IMR-90 (cell line): ENCODE data around the gene CACNG7. TPM values are rescaled to one million over a fixed set of nuclear protein-coding genes. Genes with fewer than 3 reads are reported as not detected.

ENCODE experiments used
- ATAC-seq: fragments of 200-7000 bp; cut with Tn5 transposase; 2 replicates; pipeline ENCODE4 v1.9.1; 2020; ENCODE audit warnings: low read depth, mild to moderate bottlenecking, moderate library complexity
- BruUV-seq: library from RNA; stranded (reverse); fragments of 400-500 nt; replicated peaks from 2 replicates; lab custom pipeline; 2021; lab: Mats Ljungman, UMichigan
- CTCF ChIA-PET: fragments of 300-600 bp; formaldehyde crosslinking; extraction: SDS; loops from one replicate; lab custom pipeline; 2021; ENCODE audit warnings: antibody characterized with exemption; lab: Yijun Ruan, JAX
- POLR2A ChIA-PET: fragments of 300-600 bp; sonication (Branson Sonifier 250); formaldehyde crosslinking; loops from one replicate; lab custom pipeline; 2022; ENCODE audit warnings: antibody characterized with exemption; ENCODE audit not compliant: unreplicated experiment; lab: Charles Lee
- DNase-seq: peaks from one replicate; pipeline ENCODE4 v3.0.0; 2013
- H2AFZ ChIP-seq: replicated peaks from 2 replicates; pipeline ENCODE3; 2013; ENCODE audit warnings: low read length, mild to moderate bottlenecking; ENCODE audit not compliant: poor library complexity
- H2AK5ac ChIP-seq: 2 replicates; pipeline ENCODE4 v1.6.1; 2013; ENCODE audit warnings: low read depth, low read length, inconsistent platforms
- H2AK9ac ChIP-seq: replicated peaks from 2 replicates; pipeline ENCODE3; 2013; ENCODE audit warnings: mild to moderate bottlenecking, low read depth, low read length, moderate library complexity; ENCODE audit not compliant: poor library complexity
- H2BK120ac ChIP-seq: 2 replicates; pipeline ENCODE4 v1.6.1; 2013; ENCODE audit warnings: low read depth, low read length, inconsistent platforms
- H2BK15ac ChIP-seq: 3 replicates; pipeline ENCODE4 v1.6.1; 2013; ENCODE audit warnings: low read depth, low read length, inconsistent platforms
- H2BK20ac ChIP-seq: 2 replicates; pipeline ENCODE4 v1.6.1; 2013; ENCODE audit warnings: low read depth, mild to moderate bottlenecking, inconsistent platforms, low read length, moderate library complexity
- H2BK5ac ChIP-seq: 2 replicates; pipeline ENCODE4 v1.6.1; 2013; ENCODE audit warnings: mild to moderate bottlenecking, low read depth, low read length, inconsistent platforms; ENCODE audit not compliant: poor library complexity, severe bottlenecking
- H3K14ac ChIP-seq: replicated peaks from 2 replicates; pipeline ENCODE4 v1.6.1; 2013; ENCODE audit warnings: low read depth, low read length, inconsistent platforms
- H3K18ac ChIP-seq: 2 replicates; pipeline ENCODE4 v1.6.1; 2013; ENCODE audit warnings: low read depth, low read length, control low read depth
- H3K23ac ChIP-seq: 2 replicates; pipeline ENCODE4 v1.6.1; 2013; ENCODE audit warnings: low read depth, low read length, inconsistent platforms
- H3K27ac ChIP-seq: 2 replicates; pipeline ENCODE4 v1.5.1; 2013; ENCODE audit warnings: mild to moderate bottlenecking, control low read depth, low read length; ENCODE audit not compliant: insufficient read depth
- H3K27me3 ChIP-seq: 2 replicates; pipeline ENCODE4 v1.6.1; 2013; ENCODE audit warnings: low read length; ENCODE audit not compliant: control insufficient read depth, insufficient read depth
- H3K36me3 ChIP-seq: 2 replicates; pipeline ENCODE4 v1.6.1; 2013; ENCODE audit warnings: low read length, mixed read lengths; ENCODE audit not compliant: control insufficient read depth, insufficient read depth
- H3K4ac ChIP-seq: 2 replicates; pipeline ENCODE4 v1.6.1; 2013; ENCODE audit warnings: low read depth, low read length, inconsistent platforms
- H3K4me1 ChIP-seq: 2 replicates; pipeline ENCODE4 v1.6.1; 2013; ENCODE audit warnings: low read length, mixed read lengths; ENCODE audit not compliant: control insufficient read depth, insufficient read depth
- H3K4me2 ChIP-seq: 2 replicates; pipeline ENCODE4 v1.6.1; 2013; ENCODE audit warnings: low read depth, mild to moderate bottlenecking, control low read depth, low read length, moderate library complexity
- H3K4me3 ChIP-seq: 2 replicates; pipeline ENCODE4 v1.5.1; 2013; ENCODE audit warnings: low read depth, mild to moderate bottlenecking, control low read depth, low read length, moderate library complexity; ENCODE audit not compliant: insufficient read depth
- H3K56ac ChIP-seq: 2 replicates; pipeline ENCODE4 v1.6.1; 2013; ENCODE audit warnings: low read length, inconsistent platforms; ENCODE audit not compliant: insufficient read depth; ENCODE audit errors: extremely low read depth
- H3K79me1 ChIP-seq, 2 experiments: 2 replicates each; pipeline ENCODE4 v1.6.1; 2013; ENCODE audit warnings: low read length in 2 of 2, inconsistent platforms in 1 of 2, low read depth in 1 of 2
- H3K9ac ChIP-seq: 2 replicates; pipeline ENCODE4 v1.6.1; 2013; ENCODE audit warnings: low read depth, low read length, control low read depth
- H3K9me1 ChIP-seq: 2 replicates; pipeline ENCODE4 v1.6.1; 2013; ENCODE audit warnings: low read length, inconsistent platforms; ENCODE audit not compliant: insufficient read depth
- H3K9me3 ChIP-seq: 2 replicates; pipeline ENCODE4 v1.6.1; 2013; ENCODE audit warnings: low read length; ENCODE audit not compliant: control insufficient read depth, insufficient read depth
- H4K20me1 ChIP-seq: 2 replicates; pipeline ENCODE4 v1.6.1; 2013; ENCODE audit warnings: low read length, inconsistent platforms; ENCODE audit not compliant: insufficient read depth
- H4K5ac ChIP-seq: 2 replicates; pipeline ENCODE4 v1.6.1; 2013; ENCODE audit warnings: mild to moderate bottlenecking, low read depth, low read length, control low read depth
- H4K8ac ChIP-seq, 2 experiments: 2 replicates each; pipeline ENCODE4 v1.6.1; 2013; ENCODE audit warnings: low read depth in 2 of 2, low read length in 2 of 2, control low read depth in 1 of 2, inconsistent platforms in 1 of 2
- H4K91ac ChIP-seq: 2 replicates; pipeline ENCODE4 v1.6.1; 2013; ENCODE audit warnings: low read depth, low read length, inconsistent platforms; ENCODE audit not compliant: insufficient read depth
- BHLHE40 ChIP-seq: fragments of 150-350 bp; IDR thresholded peaks from 2 replicates; pipeline ENCODE4 v1.6.1; 2016; ENCODE audit warnings: mild to moderate bottlenecking, low read depth, low read length
- CEBPB ChIP-seq: IDR thresholded peaks from 2 replicates; pipeline ENCODE4 v1.6.1; 2012; ENCODE audit warnings: low read depth, low read length, improper control_type of control experiment
- CHD1 ChIP-seq: IDR thresholded peaks from 2 replicates; pipeline ENCODE4 v1.6.1; 2012; ENCODE audit warnings: low read depth, low read length, improper control_type of control experiment
- CTCF ChIP-seq: conservative IDR thresholded peaks from 2 replicates; pipeline ENCODE4 v1.5.1; 2012; ENCODE audit warnings: mild to moderate bottlenecking, low read depth, low read length, improper control_type of control experiment
- ELK1 ChIP-seq: fragments of 150-350 bp; IDR thresholded peaks from 2 replicates; pipeline ENCODE4 v1.6.1; 2016; ENCODE audit warnings: low read depth, mild to moderate bottlenecking, low read length, moderate library complexity, borderline replicate concordance
- FOS ChIP-seq: fragments of 150-350 bp; IDR thresholded peaks from 2 replicates; pipeline ENCODE4 v1.6.1; 2016; ENCODE audit warnings: low read depth, low read length
- MAFK ChIP-seq: IDR thresholded peaks from 2 replicates; pipeline ENCODE4 v1.6.1; 2012; ENCODE audit warnings: low read depth, low read length, improper control_type of control experiment
- MAZ ChIP-seq: IDR thresholded peaks from 2 replicates; pipeline ENCODE4 v1.6.1; 2012; ENCODE audit warnings: low read depth, mild to moderate bottlenecking, low read length, improper control_type of control experiment, moderate library complexity, borderline replicate concordance
- MXI1 ChIP-seq: IDR thresholded peaks from 2 replicates; pipeline ENCODE4 v1.6.1; 2012; ENCODE audit warnings: low read depth, mild to moderate bottlenecking, low read length, moderate library complexity, borderline replicate concordance
- NFE2L2 ChIP-seq: fragments of 150-350 bp; IDR thresholded peaks from 2 replicates; pipeline ENCODE4 v1.6.1; 2016; ENCODE audit warnings: low read depth, mild to moderate bottlenecking, low read length
- POLR2A ChIP-seq: IDR thresholded peaks from 2 replicates; pipeline ENCODE4 v1.6.1; 2012; ENCODE audit warnings: mild to moderate bottlenecking, low read depth, low read length
- RAD21 ChIP-seq: IDR thresholded peaks from 2 replicates; pipeline ENCODE4 v1.6.1; 2012; ENCODE audit warnings: low read length, improper control_type of control experiment
- RCOR1 ChIP-seq: IDR thresholded peaks from 2 replicates; pipeline ENCODE4 v1.6.1; 2012; ENCODE audit warnings: mild to moderate bottlenecking, low read length, improper control_type of control experiment; ENCODE audit not compliant: insufficient replicate concordance
- RFX5 ChIP-seq: IDR thresholded peaks from 2 replicates; pipeline ENCODE4 v1.8.0; 2012; ENCODE audit warnings: low read depth, mild to moderate bottlenecking, low read length, moderate library complexity
- SMC3 ChIP-seq: fragments of 150-350 bp; IDR thresholded peaks from 2 replicates; pipeline ENCODE4 v1.6.1; 2016; ENCODE audit warnings: low read depth, mild to moderate bottlenecking, antibody characterized with exemption, low read length, moderate library complexity
- USF2 ChIP-seq: fragments of 150-350 bp; IDR thresholded peaks from 2 replicates; pipeline ENCODE4 v1.6.1; 2017; ENCODE audit warnings: mild to moderate bottlenecking, antibody characterized with exemption, low read length, low read depth
- WGBS, 2 experiments: methylation state at CpG; one replicate each; pipeline versions ENCODE4 v1.1.5 to v1.1.7; 2013; ENCODE audit warnings: missing lambda C conversion rate in 2 of 2; ENCODE audit not compliant: insufficient read length in 1 of 2; ENCODE audit errors: extremely low coverage in 2 of 2; 5-methylcytosine and 5-hydroxymethylcytosine counted together
- dilution Hi-C: fragments of 300-500 bp; cut with HindIII; formaldehyde crosslinking; loops from one replicate; pipeline ENCODE4 v1.14.3; 2018; ENCODE audit warnings: low sequenced_read_pairs; ENCODE audit not compliant: unreplicated experiment
- in situ Hi-C: fragments of 300-500 bp; cut with MboI; formaldehyde crosslinking; loops from 3 replicates; pipeline ENCODE4 v1.14.3; 2019; ENCODE audit warnings: low sequenced_read_pairs, inconsistent platforms, mixed read lengths
- intact Hi-C: fragments of 100-400 bp; cut with micrococcal nuclease; formaldehyde crosslinking; loops from 2 replicates; pipeline ENCODE4 v1.10.0; 2022
- polyA plus RNA-seq, 3 experiments: library from polyadenylated mRNA; depleted of rRNA; stranded (reverse); fragments of >200 nt; gene quantifications; 2 replicates each; pipeline ENCODE4 v1.2.3, GENCODE V29; 2012; ENCODE audit warnings: low replicate concordance in 1 of 3
- total RNA-seq: library from RNA; depleted of rRNA; stranded (reverse); fragments of >200 nt; gene quantifications from 2 replicates; pipeline ENCODE4 v1.2.3, GENCODE V29; 2012

CACNG7 gene
- total and polyA plus RNA-seq, 2 of the 4 experiments (the other 2 are of a cell fraction) = 0.36 to 6.7 TPM

GRCh38 chr19:53907690-53908089, 1.4 kb upstream of the CACNG7 start:
- DNase-seq (no peak), ATAC-seq (no peak)
- Histone ChIP-seq H2AK5ac (no peak overlapping the region), H4K5ac (no peak overlapping the region), H3K23ac (no peak overlapping the region; the same call in 1 of the 2 replicates), H3K27ac (no peak overlapping the region), H3K36me3 (no peaks in the 10 kb centered on the region), H2BK20ac (no peak overlapping the region), H3K9ac (no peak overlapping the region), H2AK9ac (peak overlapping the region; percentile 5), H3K4ac (no peak overlapping the region), H3K27me3 (peaks cover 31% of the 10 kb centered on the region), H4K91ac (no peak overlapping the region), H3K4me1 (peaks cover 5% of the 10 kb centered on the region; the same call in 1 of the 2 replicates), H3K9me1 (no peaks in the 10 kb centered on the region), H3K4me3 (no peak overlapping the region; the same call in 1 of the 2 replicates), H3K9me3 (no peaks in the 10 kb centered on the region), H3K14ac (no peak overlapping the region), H2BK120ac (no peak overlapping the region), H4K8ac (no peak overlapping the region), H3K18ac (no peak overlapping the region), H2AFZ (peak overlapping the region; percentile 79), H3K56ac (no peak overlapping the region), H3K79me1 (no peaks in the 10 kb centered on the region), H2BK5ac (no peak overlapping the region), H4K20me1 (no peaks in the 10 kb centered on the region), H2BK15ac (no peak overlapping the region), H3K4me2 (peak overlapping the region; percentile 57)
- in situ Hi-C loops = no loop called here
- 29% methylated on average over 10 of the region's 17 CpGs; no CpG with 5 or more reads in 1 of the 2 experiments for WGBS, 2 experiments
- CTCF ChIA-PET = interaction anchor here (0.5 to 1.8 kb wide), 2 partner anchors 110 to 116 kb away, joined by 3 to 9 read pairs; no protein-coding TSS in a partner anchor
- intact Hi-C loops = no loop called here
- TF ChIP-seq POLR2A = no peak
- TF ChIP-seq MAFK = no peak
- TF ChIP-seq NFE2L2 = no peak
- no peak for TF ChIP-seq SMC3
- no peak for TF ChIP-seq BHLHE40
- no peak for TF ChIP-seq RAD21
- TF ChIP-seq RFX5 = no peak
- TF ChIP-seq USF2 = no peak
- TF ChIP-seq CHD1 = no peak
- no peak for TF ChIP-seq CEBPB
- TF ChIP-seq FOS = no peak
- no peak for TF ChIP-seq CTCF
- no peak for TF ChIP-seq ELK1
- no peak for TF ChIP-seq MXI1
- no peak for TF ChIP-seq MAZ
- no peak for TF ChIP-seq RCOR1
- POLR2A ChIA-PET = no interaction called here
- no TSS peak for BruUV-seq
- dilution Hi-C loops = no loop called here
